ENCODE results near the gene LMO1.

GRCh38 chr11:8288824-8289491, 25.3 kb upstream of the LMO1 start:
- TF ChIP-seq CTCF (IDR thresholded peaks at IDR 0.05) (no peak), POLR2A (IDR thresholded peaks at IDR 0.05) (no peak), POLR2AphosphoS5 (IDR thresholded peaks at IDR 0.05) (no peak)

Data from prostate gland (tissue), 2 donors.